ENCODE measurements around the gene CSNK2A2.

- no peak for TF ChIP-seq CTCF (IDR thresholded peaks at IDR 0.05; ENCODE audit: control extremely low read depth in 1 of 3, insufficient read depth in 1 of 3, low read depth in 1 of 3, low read length in 3 of 3)
- TF ChIP-seq, protein P1, sequence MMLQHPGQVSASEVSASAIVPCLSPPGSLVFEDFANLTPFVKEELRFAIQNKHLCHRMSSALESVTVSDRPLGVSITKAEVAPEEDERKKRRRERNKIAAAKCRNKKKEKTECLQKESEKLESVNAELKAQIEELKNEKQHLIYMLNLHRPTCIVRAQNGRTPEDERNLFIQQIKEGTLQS (IDR thresholded peaks at IDR 0.05; ENCODE audit: insufficient read depth, low read depth, low read length): no peak
- TF ChIP-seq JUND (IDR thresholded peaks at IDR 0.05; ENCODE audit: low read length): no peak
Measured at GRCh38 chr16:58177353-58177710, 20.6 kb downstream of the CSNK2A2 start.

Measured in H1 (cell line).